GM23338 (cell line): Measurements from ENCODE around the gene FCSK. TPM values are rescaled to one million over a fixed set of nuclear protein-coding genes. Genes with fewer than 3 reads are reported as not detected.

ENCODE experiments used
- ATAC-seq: fragments of 200-7000 bp; cut with Tn5 transposase; 3 replicates; pipeline ENCODE4 v1.9.1; 2020
- DNase-seq: peaks from one replicate; pipeline ENCODE4 v3.0.0-alpha.2; 2015; ENCODE audit warnings: low spot score
- H2AFZ ChIP-seq: fragments of 200-600 bp; sonication (generic); 2 replicates; pipeline ENCODE4 v1.8.0; 2016; ENCODE audit warnings: antibody characterized with exemption, mild to moderate bottlenecking, moderate library complexity
- H3F3A ChIP-seq: fragments of 200-600 bp; sonication (generic); replicated peaks from 2 replicates; pipeline ENCODE4 v1.8.0; 2017; ENCODE audit warnings: antibody characterized with exemption, mixed run types, low read depth
- H3K27ac ChIP-seq: fragments of 200-600 bp; sonication (generic); 2 replicates; pipeline ENCODE4 v1.6.1; 2016; ENCODE audit warnings: low read depth
- H3K27me3 ChIP-seq: fragments of 200-600 bp; sonication (generic); 2 replicates; pipeline ENCODE4 v1.8.0; 2016; ENCODE audit warnings: mild to moderate bottlenecking, mixed run types, moderate library complexity; ENCODE audit not compliant: insufficient read depth
- H3K36me3 ChIP-seq: fragments of 200-600 bp; sonication (generic); 2 replicates; pipeline ENCODE4 v1.8.0; 2016; ENCODE audit warnings: mild to moderate bottlenecking; ENCODE audit not compliant: insufficient read depth
- H3K4me1 ChIP-seq: fragments of 200-600 bp; sonication (generic); 2 replicates; pipeline ENCODE4 v1.8.0; 2016; ENCODE audit warnings: mild to moderate bottlenecking, moderate library complexity; ENCODE audit not compliant: insufficient read depth
- H3K4me2 ChIP-seq: fragments of 200-600 bp; sonication (generic); 2 replicates; pipeline ENCODE4 v1.7.1; 2017; ENCODE audit warnings: mixed run types
- H3K4me3 ChIP-seq: fragments of 200-600 bp; sonication (generic); 2 replicates; pipeline ENCODE4 v1.6.1; 2016; ENCODE audit warnings: mixed run types
- H3K79me2 ChIP-seq: fragments of 200-600 bp; sonication (generic); replicated peaks from 2 replicates; pipeline ENCODE4 v1.8.0; 2017; ENCODE audit warnings: mild to moderate bottlenecking; ENCODE audit not compliant: insufficient read depth
- H3K9me2 ChIP-seq: fragments of 200-600 bp; sonication (generic); 2 replicates; pipeline ENCODE4 v1.8.0; 2017; ENCODE audit not compliant: insufficient read depth
- H4K20me1 ChIP-seq: fragments of 200-600 bp; sonication (generic); replicated peaks from 2 replicates; pipeline ENCODE4 v1.8.0; 2017; ENCODE audit warnings: mild to moderate bottlenecking; ENCODE audit not compliant: insufficient read depth
- H3K27ac Mint-ChIP-seq: 2 replicates; pipeline ENCODE4 v1.8.0; 2020; ENCODE audit warnings: inconsistent platforms, mild to moderate bottlenecking, moderate library complexity, mixed read lengths
- H3K27me3 Mint-ChIP-seq: 3 replicates; pipeline ENCODE4 v1.8.0; 2022; ENCODE audit warnings: low read depth, mild to moderate bottlenecking, moderate library complexity, mixed read lengths, inconsistent platforms; ENCODE audit not compliant: insufficient read depth, poor library complexity
- H3K36me3 Mint-ChIP-seq: 3 replicates; pipeline ENCODE4 v1.8.0; 2021; ENCODE audit warnings: low read depth, mild to moderate bottlenecking, inconsistent platforms, moderate library complexity, mixed read lengths
- H3K4me1 Mint-ChIP-seq: 3 replicates; pipeline ENCODE4 v1.8.0; 2020; ENCODE audit warnings: mild to moderate bottlenecking, inconsistent platforms, mixed read lengths
- H3K4me3 Mint-ChIP-seq: 3 replicates; pipeline ENCODE4 v1.8.0; 2021; ENCODE audit warnings: moderate library complexity, mild to moderate bottlenecking, inconsistent platforms, mixed read lengths
- H3K9me3 Mint-ChIP-seq: 3 replicates; pipeline ENCODE4 v1.8.0; 2020; ENCODE audit warnings: moderate library complexity, mild to moderate bottlenecking, inconsistent platforms, mixed read lengths
- CREB1 ChIP-seq: fragments of 250-450 bp; sonication (Bioruptor Pico); IDR thresholded peaks from 2 replicates; pipeline ENCODE4 v1.5.0; 2020; ENCODE audit warnings: low read depth, mild to moderate bottlenecking, moderate library complexity
- CTCF ChIP-seq, 2 experiments: fragments of 200-600 bp in 1 of 2; sonication (generic) in 1 of 2; conservative IDR thresholded peaks; 2 replicates each; pipeline versions ENCODE4 v1.5.1 to v1.6.1; 2016 to 2017; ENCODE audit warnings: antibody characterized with exemption in 2 of 2, low read depth in 2 of 2, mild to moderate bottlenecking in 2 of 2, moderate library complexity in 1 of 2
- ETS1 ChIP-seq: IDR thresholded peaks from 2 replicates; pipeline ENCODE4 v1.6.1; 2016; ENCODE audit warnings: antibody characterized with exemption
- NANOG ChIP-seq: IDR thresholded peaks from 2 replicates; pipeline ENCODE4 v1.6.1; 2016; ENCODE audit warnings: antibody characterized with exemption, borderline replicate concordance
- POLR2AphosphoS5 ChIP-seq: IDR thresholded peaks from 2 replicates; pipeline ENCODE4 v1.6.1; 2016; ENCODE audit warnings: antibody characterized with exemption, low read depth
- polyA plus RNA-seq: library from polyadenylated mRNA; unstranded; fragments of >200 nt; fragmentation: Nextera tagmentation; extraction: Ambion mirVana; gene quantifications from 2 replicates; pipeline ENCODE4 v1.2.1, GENCODE V29; 2016
- total RNA-seq: library from RNA; depleted of rRNA; stranded (reverse); fragments of >200 nt; shearing (Covaris generic); gene quantifications from 2 replicates; pipeline ENCODE4 v1.2.3, GENCODE V29; 2014

The FCSK gene
- total and polyA plus RNA-seq, 2 experiments from 2014 or later, result 2.3 to 4.0 TPM

- TF ChIP-seq CTCF (conservative IDR thresholded peaks at IDR 0.05; ENCODE audit: low read depth in 2 of 2) (no peak), NANOG (no peak)
Measured at GRCh38 chr16:70495425-70496182, 41.2 kb downstream of the FCSK start (continued).

GRCh38 chr16:70496513-70496912 lies 42.1 kb downstream of the FCSK start:
- ATAC-seq, result no peak
- peaks cover 13% of the 10 kb centered on the region for H3K36me3 Mint-ChIP-seq
- H3K27me3 Mint-ChIP-seq, result no peaks in the 10 kb centered on the region

More at GRCh38 chr16:70496513-70496912, 42.1 kb downstream of the FCSK start:
- no peak overlapping the region for H3K4me3 Mint-ChIP-seq
- H3K27me3 ChIP-seq, result no peaks in the 10 kb centered on the region
- TF ChIP-seq NANOG, result no peak
- TF ChIP-seq ETS1, result no peak
- TF ChIP-seq CREB1 (CRISPR knock-in tag), result no peak
- no peak for TF ChIP-seq CTCF (conservative IDR thresholded peaks at IDR 0.05; ENCODE audit: low read depth in 2 of 2)
- TF ChIP-seq POLR2AphosphoS5, result no peak
- H3K36me3 ChIP-seq, result peaks cover 3% of the 10 kb centered on the region
- H3K27ac Mint-ChIP-seq, result no peak overlapping the region
- no peaks in the 10 kb centered on the region for H3K9me3 Mint-ChIP-seq
- no peak overlapping the region for H3K27ac ChIP-seq
- H3K79me2 ChIP-seq, result no peaks in the 10 kb centered on the region
- no peak overlapping the region for H3K4me3 ChIP-seq
- peaks cover 4% of the 10 kb centered on the region; the same call in 1 of the 2 replicates for H4K20me1 ChIP-seq
- no peaks in the 10 kb centered on the region for H3K4me1 ChIP-seq
- no peaks in the 10 kb centered on the region for H3K9me2 ChIP-seq
- no peaks in the 10 kb centered on the region for H3F3A ChIP-seq
- H3K4me2 ChIP-seq, result no peak overlapping the region
- no peak for DNase-seq
- H2AFZ ChIP-seq, result no peak overlapping the region
- H3K4me1 Mint-ChIP-seq, result no peaks in the 10 kb centered on the region
